Measurements from ENCODE around the gene TMEM132D.

DNA sequence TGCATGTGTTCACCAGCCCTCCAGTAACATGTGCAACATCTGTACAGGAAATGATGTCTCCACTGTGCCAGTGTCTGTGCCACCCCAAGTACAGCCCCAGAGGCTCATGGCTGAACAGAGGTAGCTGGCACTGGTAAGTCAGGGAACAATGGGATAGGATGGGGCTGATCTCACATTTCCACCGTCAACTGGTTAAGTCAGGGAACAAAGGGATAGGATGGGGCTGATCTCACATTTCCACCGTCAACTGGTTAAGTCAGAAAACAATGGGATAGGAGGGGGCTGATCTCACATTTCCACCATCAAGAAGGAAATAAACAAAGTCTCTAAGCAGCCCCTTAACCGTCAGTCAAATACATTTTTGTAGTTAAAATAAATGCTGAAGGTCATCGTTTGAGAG is 246.6 kb downstream of the TMEM132D start:
- TF ChIP-seq EP300 (IDR thresholded peaks at IDR 0.05) = no peak
- no peak for TF ChIP-seq POLR2AphosphoS5 (IDR thresholded peaks at IDR 0.05)
- TF ChIP-seq CTCF (IDR thresholded peaks at IDR 0.05) = no peak

Data from gastroesophageal sphincter (tissue), 3 donors.